IMR-90 (cell line): ENCODE data around the gene STK31. TPM values are rescaled to one million over a fixed set of nuclear protein-coding genes. Genes with fewer than 3 reads are reported as not detected.

Experiments used
- ATAC-seq: fragments of 200-7000 bp; cut with Tn5 transposase; 2 replicates; pipeline ENCODE4 v1.9.1; 2020; ENCODE audit warnings: low read depth, mild to moderate bottlenecking, moderate library complexity
- BruUV-seq: library from RNA; stranded (reverse); fragments of 400-500 nt; replicated peaks from 2 replicates; lab custom pipeline; 2021; lab: Mats Ljungman, UMichigan
- CTCF ChIA-PET: fragments of 300-600 bp; formaldehyde crosslinking; extraction: SDS; loops from one replicate; lab custom pipeline; 2021; ENCODE audit warnings: antibody characterized with exemption; lab: Yijun Ruan, JAX
- POLR2A ChIA-PET: fragments of 300-600 bp; sonication (Branson Sonifier 250); formaldehyde crosslinking; loops from one replicate; lab custom pipeline; 2022; ENCODE audit warnings: antibody characterized with exemption; ENCODE audit not compliant: unreplicated experiment; lab: Charles Lee
- DNase-seq: peaks from one replicate; pipeline ENCODE4 v3.0.0; 2013
- H2AFZ ChIP-seq: replicated peaks from 2 replicates; pipeline ENCODE3; 2013; ENCODE audit warnings: low read length, mild to moderate bottlenecking; ENCODE audit not compliant: poor library complexity
- H2AK5ac ChIP-seq: 2 replicates; pipeline ENCODE4 v1.6.1; 2013; ENCODE audit warnings: low read depth, low read length, inconsistent platforms
- H2AK9ac ChIP-seq: replicated peaks from 2 replicates; pipeline ENCODE3; 2013; ENCODE audit warnings: mild to moderate bottlenecking, low read depth, low read length, moderate library complexity; ENCODE audit not compliant: poor library complexity
- H2BK120ac ChIP-seq: 2 replicates; pipeline ENCODE4 v1.6.1; 2013; ENCODE audit warnings: low read depth, low read length, inconsistent platforms
- H2BK15ac ChIP-seq: 3 replicates; pipeline ENCODE4 v1.6.1; 2013; ENCODE audit warnings: low read depth, low read length, inconsistent platforms
- H2BK20ac ChIP-seq: 2 replicates; pipeline ENCODE4 v1.6.1; 2013; ENCODE audit warnings: low read depth, mild to moderate bottlenecking, inconsistent platforms, low read length, moderate library complexity
- H2BK5ac ChIP-seq: 2 replicates; pipeline ENCODE4 v1.6.1; 2013; ENCODE audit warnings: mild to moderate bottlenecking, low read depth, low read length, inconsistent platforms; ENCODE audit not compliant: poor library complexity, severe bottlenecking
- H3K14ac ChIP-seq: replicated peaks from 2 replicates; pipeline ENCODE4 v1.6.1; 2013; ENCODE audit warnings: low read depth, low read length, inconsistent platforms
- H3K18ac ChIP-seq: 2 replicates; pipeline ENCODE4 v1.6.1; 2013; ENCODE audit warnings: low read depth, low read length, control low read depth
- H3K23ac ChIP-seq: 2 replicates; pipeline ENCODE4 v1.6.1; 2013; ENCODE audit warnings: low read depth, low read length, inconsistent platforms
- H3K27ac ChIP-seq: 2 replicates; pipeline ENCODE4 v1.5.1; 2013; ENCODE audit warnings: mild to moderate bottlenecking, control low read depth, low read length; ENCODE audit not compliant: insufficient read depth
- H3K27me3 ChIP-seq: 2 replicates; pipeline ENCODE4 v1.6.1; 2013; ENCODE audit warnings: low read length; ENCODE audit not compliant: control insufficient read depth, insufficient read depth
- H3K36me3 ChIP-seq: 2 replicates; pipeline ENCODE4 v1.6.1; 2013; ENCODE audit warnings: low read length, mixed read lengths; ENCODE audit not compliant: control insufficient read depth, insufficient read depth
- H3K4ac ChIP-seq: 2 replicates; pipeline ENCODE4 v1.6.1; 2013; ENCODE audit warnings: low read depth, low read length, inconsistent platforms
- H3K4me1 ChIP-seq: 2 replicates; pipeline ENCODE4 v1.6.1; 2013; ENCODE audit warnings: low read length, mixed read lengths; ENCODE audit not compliant: control insufficient read depth, insufficient read depth
- H3K4me2 ChIP-seq: 2 replicates; pipeline ENCODE4 v1.6.1; 2013; ENCODE audit warnings: low read depth, mild to moderate bottlenecking, control low read depth, low read length, moderate library complexity
- H3K4me3 ChIP-seq: 2 replicates; pipeline ENCODE4 v1.5.1; 2013; ENCODE audit warnings: low read depth, mild to moderate bottlenecking, control low read depth, low read length, moderate library complexity; ENCODE audit not compliant: insufficient read depth
- H3K56ac ChIP-seq: 2 replicates; pipeline ENCODE4 v1.6.1; 2013; ENCODE audit warnings: low read length, inconsistent platforms; ENCODE audit not compliant: insufficient read depth; ENCODE audit errors: extremely low read depth
- H3K79me1 ChIP-seq, 2 experiments: 2 replicates each; pipeline ENCODE4 v1.6.1; 2013; ENCODE audit warnings: low read length in 2 of 2, inconsistent platforms in 1 of 2, low read depth in 1 of 2
- H3K9ac ChIP-seq: 2 replicates; pipeline ENCODE4 v1.6.1; 2013; ENCODE audit warnings: low read depth, low read length, control low read depth
- H3K9me1 ChIP-seq: 2 replicates; pipeline ENCODE4 v1.6.1; 2013; ENCODE audit warnings: low read length, inconsistent platforms; ENCODE audit not compliant: insufficient read depth
- H3K9me3 ChIP-seq: 2 replicates; pipeline ENCODE4 v1.6.1; 2013; ENCODE audit warnings: low read length; ENCODE audit not compliant: control insufficient read depth, insufficient read depth
- H4K20me1 ChIP-seq: 2 replicates; pipeline ENCODE4 v1.6.1; 2013; ENCODE audit warnings: low read length, inconsistent platforms; ENCODE audit not compliant: insufficient read depth
- H4K5ac ChIP-seq: 2 replicates; pipeline ENCODE4 v1.6.1; 2013; ENCODE audit warnings: mild to moderate bottlenecking, low read depth, low read length, control low read depth
- H4K8ac ChIP-seq, 2 experiments: 2 replicates each; pipeline ENCODE4 v1.6.1; 2013; ENCODE audit warnings: low read depth in 2 of 2, low read length in 2 of 2, control low read depth in 1 of 2, inconsistent platforms in 1 of 2
- H4K91ac ChIP-seq: 2 replicates; pipeline ENCODE4 v1.6.1; 2013; ENCODE audit warnings: low read depth, low read length, inconsistent platforms; ENCODE audit not compliant: insufficient read depth
- WGBS, 2 experiments: methylation state at CpG; one replicate each; pipeline versions ENCODE4 v1.1.5 to v1.1.7; 2013; ENCODE audit warnings: missing lambda C conversion rate in 2 of 2; ENCODE audit not compliant: insufficient read length in 1 of 2; ENCODE audit errors: extremely low coverage in 2 of 2; 5-methylcytosine and 5-hydroxymethylcytosine counted together
- dilution Hi-C: fragments of 300-500 bp; cut with HindIII; formaldehyde crosslinking; loops from one replicate; pipeline ENCODE4 v1.14.3; 2018; ENCODE audit warnings: low sequenced_read_pairs; ENCODE audit not compliant: unreplicated experiment
- in situ Hi-C: fragments of 300-500 bp; cut with MboI; formaldehyde crosslinking; loops from 3 replicates; pipeline ENCODE4 v1.14.3; 2019; ENCODE audit warnings: low sequenced_read_pairs, inconsistent platforms, mixed read lengths
- intact Hi-C: fragments of 100-400 bp; cut with micrococcal nuclease; formaldehyde crosslinking; loops from 2 replicates; pipeline ENCODE4 v1.10.0; 2022
- polyA plus RNA-seq, 3 experiments: library from polyadenylated mRNA; depleted of rRNA; stranded (reverse); fragments of >200 nt; gene quantifications; 2 replicates each; pipeline ENCODE4 v1.2.3, GENCODE V29; 2012; ENCODE audit warnings: low replicate concordance in 1 of 3
- total RNA-seq: library from RNA; depleted of rRNA; stranded (reverse); fragments of >200 nt; gene quantifications from 2 replicates; pipeline ENCODE4 v1.2.3, GENCODE V29; 2012
- TF ChIP-seq, protein P1 (sequence below): fragments of 150-350 bp; IDR thresholded peaks from 2 replicates; pipeline ENCODE4 v1.6.1; 2017; ENCODE audit warnings: mild to moderate bottlenecking, antibody characterized with exemption, low read length, low read depth

The STK31 gene
- total and polyA plus RNA-seq, 2 of the 4 experiments (the other 2 are of a cell fraction): not detected

DNA sequence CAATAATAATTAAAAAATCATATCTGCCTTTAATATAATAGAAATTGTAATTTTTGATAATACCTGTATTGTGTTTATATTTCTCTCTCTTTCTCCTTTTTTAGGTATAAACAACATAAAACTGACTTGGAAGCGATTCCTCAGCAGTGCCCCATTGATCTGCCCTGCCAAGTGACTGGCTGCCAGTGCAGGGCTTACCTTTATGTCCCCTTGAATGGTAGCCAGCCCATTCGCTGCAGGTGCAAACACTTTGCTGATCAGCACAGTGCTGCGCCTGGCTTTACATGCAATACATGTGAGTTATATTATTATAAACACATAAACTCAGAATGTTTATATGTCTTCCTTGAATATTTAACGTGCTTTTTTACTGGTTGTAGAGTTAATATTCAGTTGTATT lies 20.9 kb upstream of the STK31 start:
- DNase-seq (no peak), ATAC-seq (no peak)
- WGBS, 2 experiments: no CpG with 5 or more reads among the region's 4 CpGs
- no peaks in the 10 kb centered on the region for H3K36me3 ChIP-seq
- in situ Hi-C loops (loop anchor here (10.0 kb wide), 1 partner anchor 94 kb away; the partner anchor contains the start of gene CCDC126), dilution Hi-C loops (no loop called here), intact Hi-C loops (no loop called here)
- H2BK5ac ChIP-seq: no peak overlapping the region
- H3K4me3 ChIP-seq: no peak overlapping the region
- no peak overlapping the region for H2BK15ac ChIP-seq
- H2AK9ac ChIP-seq: no peak overlapping the region
- H3K27me3 ChIP-seq: no peaks in the 10 kb centered on the region
- no peak overlapping the region for H4K91ac ChIP-seq
- no peak overlapping the region for H3K4ac ChIP-seq
- no peak overlapping the region for H2BK20ac ChIP-seq
- no peak overlapping the region for H2AK5ac ChIP-seq
- H3K9me1 ChIP-seq: no peaks in the 10 kb centered on the region
- no peak overlapping the region for H2BK120ac ChIP-seq
- no TSS peak for BruUV-seq
- no peak overlapping the region for H3K56ac ChIP-seq
- no peak overlapping the region for H3K27ac ChIP-seq
- no peak overlapping the region for H2AFZ ChIP-seq
- no peak overlapping the region for H3K14ac ChIP-seq
- H3K4me1 ChIP-seq: no peaks in the 10 kb centered on the region
- TF ChIP-seq, protein P1, sequence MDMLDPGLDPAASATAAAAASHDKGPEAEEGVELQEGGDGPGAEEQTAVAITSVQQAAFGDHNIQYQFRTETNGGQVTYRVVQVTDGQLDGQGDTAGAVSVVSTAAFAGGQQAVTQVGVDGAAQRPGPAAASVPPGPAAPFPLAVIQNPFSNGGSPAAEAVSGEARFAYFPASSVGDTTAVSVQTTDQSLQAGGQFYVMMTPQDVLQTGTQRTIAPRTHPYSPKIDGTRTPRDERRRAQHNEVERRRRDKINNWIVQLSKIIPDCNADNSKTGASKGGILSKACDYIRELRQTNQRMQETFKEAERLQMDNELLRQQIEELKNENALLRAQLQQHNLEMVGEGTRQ: no peak
- no peak overlapping the region for H3K18ac ChIP-seq
- no peak overlapping the region for H3K4me2 ChIP-seq
- no peaks in the 10 kb centered on the region for H3K79me1 ChIP-seq
- H3K9ac ChIP-seq: no peak overlapping the region
- ChIA-PET CTCF (no interaction called here), POLR2A (no interaction called here)
- H4K20me1 ChIP-seq: no peaks in the 10 kb centered on the region
- H4K5ac ChIP-seq: no peak overlapping the region
- no peak overlapping the region for H3K23ac ChIP-seq
- H3K9me3 ChIP-seq: no peaks in the 10 kb centered on the region
- H4K8ac ChIP-seq: no peak overlapping the region
